Liver (tissue), 3 donors: Measurements from ENCODE around the gene FAM120B.

Source experiments
- ATF3 ChIP-seq: IDR thresholded peaks from 2 replicates; pipeline ENCODE4 v1.6.1; 2016; ENCODE audit warnings: antibody characterized with exemption
- FOXA1 ChIP-seq: IDR thresholded peaks from 2 replicates; pipeline ENCODE4 v1.6.1; 2016; ENCODE audit warnings: antibody characterized with exemption
- GABPA ChIP-seq, 2 donors: IDR thresholded peaks in 1 of 2; conservative IDR thresholded peaks in 1 of 2; 2 replicates each; pipeline ENCODE4 v1.6.1; 2016; ENCODE audit warnings: antibody characterized with exemption in 2 of 2, mild to moderate bottlenecking in 1 of 2, moderate library complexity in 1 of 2
- HNF4G ChIP-seq: IDR thresholded peaks from 2 replicates; pipeline ENCODE4 v1.6.1; 2016; ENCODE audit warnings: antibody characterized with exemption
- RAD21 ChIP-seq, 2 donors: IDR thresholded peaks; 2 replicates each; pipeline ENCODE4 v1.6.1; 2016; ENCODE audit warnings: antibody characterized with exemption in 2 of 2, mild to moderate bottlenecking in 2 of 2
- REST ChIP-seq: IDR thresholded peaks from 2 replicates; pipeline ENCODE4 v1.6.1; 2016; ENCODE audit warnings: antibody characterized with exemption, mild to moderate bottlenecking
- SP1 ChIP-seq: IDR thresholded peaks from 2 replicates; pipeline ENCODE4 v1.6.1; 2018; ENCODE audit warnings: antibody characterized with exemption, mild to moderate bottlenecking
- TAF1 ChIP-seq: conservative IDR thresholded peaks from 2 replicates; pipeline ENCODE4 v1.6.1; 2016; ENCODE audit warnings: antibody characterized with exemption, mild to moderate bottlenecking
- YY1 ChIP-seq: IDR thresholded peaks from 2 replicates; pipeline ENCODE4 v1.6.1; 2016; ENCODE audit warnings: antibody characterized with exemption, mild to moderate bottlenecking
- TF ChIP-seq, protein P1 (sequence below): fragments of 150-350 bp; IDR thresholded peaks from 2 replicates; pipeline ENCODE4 v1.5.1; 2017; ENCODE audit warnings: improper control_type of control experiment, low read depth, low read length; ENCODE audit not compliant: missing input control
- donor health status: healthy.
- donor health status: healthy.

- TF ChIP-seq, protein P1, sequence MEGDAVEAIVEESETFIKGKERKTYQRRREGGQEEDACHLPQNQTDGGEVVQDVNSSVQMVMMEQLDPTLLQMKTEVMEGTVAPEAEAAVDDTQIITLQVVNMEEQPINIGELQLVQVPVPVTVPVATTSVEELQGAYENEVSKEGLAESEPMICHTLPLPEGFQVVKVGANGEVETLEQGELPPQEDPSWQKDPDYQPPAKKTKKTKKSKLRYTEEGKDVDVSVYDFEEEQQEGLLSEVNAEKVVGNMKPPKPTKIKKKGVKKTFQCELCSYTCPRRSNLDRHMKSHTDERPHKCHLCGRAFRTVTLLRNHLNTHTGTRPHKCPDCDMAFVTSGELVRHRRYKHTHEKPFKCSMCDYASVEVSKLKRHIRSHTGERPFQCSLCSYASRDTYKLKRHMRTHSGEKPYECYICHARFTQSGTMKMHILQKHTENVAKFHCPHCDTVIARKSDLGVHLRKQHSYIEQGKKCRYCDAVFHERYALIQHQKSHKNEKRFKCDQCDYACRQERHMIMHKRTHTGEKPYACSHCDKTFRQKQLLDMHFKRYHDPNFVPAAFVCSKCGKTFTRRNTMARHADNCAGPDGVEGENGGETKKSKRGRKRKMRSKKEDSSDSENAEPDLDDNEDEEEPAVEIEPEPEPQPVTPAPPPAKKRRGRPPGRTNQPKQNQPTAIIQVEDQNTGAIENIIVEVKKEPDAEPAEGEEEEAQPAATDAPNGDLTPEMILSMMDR, result no peak
- TF ChIP-seq YY1 (no peak), SP1 (no peak), HNF4G (no peak), TAF1 (no peak), GABPA (IDR thresholded peaks at IDR 0.05 in 1 of 2, conservative IDR thresholded peaks at IDR 0.05 in 1 of 2) (peak in 1 of 2 donors; percentile 26), RAD21 (IDR thresholded peaks at IDR 0.05) (no peak), REST (no peak), FOXA1 (no peak), ATF3 (no peak)
These were observed 11.2 kb downstream of the FAM120B start for GRCh38 chr6:170317718-170318117.
